GM18517 (cell line): ENCODE measurements around the gene TOX2.
A peak's percentile ranks its signal among the peaks of the same experiment; 100 is the strongest.

ENCODE experiments used
- ATAC-seq: cut with Tn5 transposase; IDR thresholded peaks from one replicate; pipeline ENCODE4 v1.9.1; 2021; ENCODE audit warnings: mild to moderate bottlenecking, moderate library complexity; ENCODE audit not compliant: unreplicated experiment

The TOX2 gene

GRCh38 chr20:44052166-44052565 is 137.5 kb downstream of the TOX2 start:
- ATAC-seq, result no peak

- no peak for ATAC-seq
Measured at GRCh38 chr20:44053046-44053445, 138.4 kb downstream of the TOX2 start.

- no peak for ATAC-seq
Measured at GRCh38 chr20:44054118-44054517, 139.5 kb downstream of the TOX2 start.

GRCh38 chr20:44054849-44055248 is 140.2 kb downstream of the TOX2 start:
- ATAC-seq, result no peak

GRCh38 chr20:44056010-44056698 is 141.5 kb downstream of the TOX2 start:
- ATAC-seq, result no peak

GRCh38 chr20:44057698-44058675 is 143.3 kb downstream of the TOX2 start:
- no peak for ATAC-seq

- ATAC-seq, result no peak
Measured at GRCh38 chr20:44064501-44065400, 150.1 kb downstream of the TOX2 start.

GRCh38 chr20:44065401-44066340 is 151.0 kb downstream of the TOX2 start:
- ATAC-seq, result no peak

GRCh38 chr20:44066645-44067606 is 152.3 kb downstream of the TOX2 start:
- ATAC-seq, result no peak

GRCh38 chr20:44067650-44068081 is 153.0 kb downstream of the TOX2 start:
- ATAC-seq, result no peak

GRCh38 chr20:44068316-44069201 is 153.9 kb downstream of the TOX2 start:
- ATAC-seq, result peak; percentile 15

- peak; percentile 71 for ATAC-seq
Measured at GRCh38 chr20:44069203-44070011, 154.8 kb downstream of the TOX2 start.

- no peak for ATAC-seq
Measured at GRCh38 chr20:44070139-44070900, 155.7 kb downstream of the TOX2 start.

- ATAC-seq, result no peak
Measured at GRCh38 chr20:44071057-44071456, 156.4 kb downstream of the TOX2 start.

GRCh38 chr20:44071526-44072111 is 157.0 kb downstream of the TOX2 start:
- no peak for ATAC-seq

GRCh38 chr20:44072384-44072783 is 157.7 kb downstream of the TOX2 start:
- no peak for ATAC-seq
